Caco-2 (cell line): Measurements from ENCODE around the gene MAPK8IP3. TPM values are rescaled to one million over a fixed set of nuclear protein-coding genes. Genes with fewer than 3 reads are reported as not detected.

Experiments used
- BruUV-seq: library from RNA; stranded (reverse); fragments of 400-500 nt; replicated peaks from 2 replicates; lab custom pipeline; 2021; lab: Mats Ljungman, UMichigan
- CTCF ChIA-PET: fragments of 300-600 bp; sonication (Branson Sonifier 250); formaldehyde crosslinking; loops from one replicate; lab custom pipeline; 2022; ENCODE audit warnings: antibody characterized with exemption; lab: Charles Lee
- POLR2A ChIA-PET: fragments of 300-600 bp; sonication (Branson Sonifier 250); formaldehyde crosslinking; loops from one replicate; lab custom pipeline; 2022; ENCODE audit warnings: antibody characterized with exemption; lab: Charles Lee
- DNase-seq, 2 experiments: peaks; one replicate each; pipeline versions ENCODE4 v3.0.0 to v3.0.0-alpha.2; 2020 to 2022
- H3K27me3 ChIP-seq: replicated peaks from 2 replicates; pipeline ENCODE4 v1.6.0; 2011; ENCODE audit warnings: low read length; ENCODE audit not compliant: control insufficient read depth, insufficient read depth
- H3K36me3 ChIP-seq: 2 replicates; pipeline ENCODE4 v1.5.1; 2011; ENCODE audit warnings: low read length; ENCODE audit not compliant: control insufficient read depth, insufficient read depth
- H3K4me1 ChIP-seq: fragments of 250-450 bp; sonication (Bioruptor Pico); 2 replicates; pipeline ENCODE4 v1.5.1; 2020; ENCODE audit warnings: mild to moderate bottlenecking
- H3K4me3 ChIP-seq: 2 replicates; pipeline ENCODE4 v1.5.1; 2011; ENCODE audit warnings: low read depth, mild to moderate bottlenecking, control low read depth, low read length
- H3K9me3 ChIP-seq: fragments of 250-450 bp; sonication (Bioruptor Pico); 2 replicates; pipeline ENCODE4 v1.5.1; 2020; ENCODE audit warnings: mild to moderate bottlenecking, moderate library complexity
- H3K27ac Mint-ChIP-seq: one replicate; pipeline ENCODE4 v1.8.0; 2022; ENCODE audit warnings: mixed read lengths; ENCODE audit not compliant: unreplicated experiment
- H3K27me3 Mint-ChIP-seq: one replicate; pipeline ENCODE4 v1.8.0; 2022; ENCODE audit warnings: mixed read lengths; ENCODE audit not compliant: insufficient read depth, unreplicated experiment
- H3K36me3 Mint-ChIP-seq: one replicate; pipeline ENCODE4 v1.8.0; 2022; ENCODE audit warnings: mild to moderate bottlenecking, mixed read lengths; ENCODE audit not compliant: insufficient read depth, unreplicated experiment
- H3K4me1 Mint-ChIP-seq: one replicate; pipeline ENCODE4 v1.8.0; 2022; ENCODE audit warnings: low read depth, mixed read lengths; ENCODE audit not compliant: unreplicated experiment
- H3K4me3 Mint-ChIP-seq: one replicate; pipeline ENCODE4 v1.8.0; 2022; ENCODE audit warnings: mild to moderate bottlenecking, moderate library complexity, mixed read lengths; ENCODE audit not compliant: unreplicated experiment
- H3K9me3 Mint-ChIP-seq: one replicate; pipeline ENCODE4 v1.8.0; 2022; ENCODE audit warnings: mixed read lengths; ENCODE audit not compliant: unreplicated experiment
- intact Hi-C: fragments of 100-400 bp; cut with micrococcal nuclease; formaldehyde crosslinking; loops from one replicate; pipeline ENCODE4 v1.10.0; 2022; ENCODE audit not compliant: unreplicated experiment
- total RNA-seq: library from RNA; stranded (reverse); gene quantifications from 2 replicates; pipeline ENCODE4 v1.2.3, GENCODE V29; 2022
- TF ChIP-seq, protein P1 (sequence below), 2 experiments: fragments of 200-600 bp in 1 of 2; IDR thresholded peaks; 1 replicate in 1 of 2; 2 replicates in 1 of 2; pipeline versions ENCODE4 v1.5.1 to v1.8.0; 2011 to 2022; ENCODE audit warnings: antibody characterized with exemption in 1 of 2, control low read depth in 1 of 2, inconsistent platforms in 1 of 2, low read depth in 1 of 2, low read length in 1 of 2, mild to moderate bottlenecking in 1 of 2, moderate library complexity in 1 of 2; ENCODE audit not compliant: insufficient read depth in 1 of 2, severe bottlenecking in 1 of 2, unreplicated experiment in 1 of 2

MAPK8IP3 gene
- total RNA-seq, 1 experiment from 2014 or later: 60.5 TPM

DNA sequence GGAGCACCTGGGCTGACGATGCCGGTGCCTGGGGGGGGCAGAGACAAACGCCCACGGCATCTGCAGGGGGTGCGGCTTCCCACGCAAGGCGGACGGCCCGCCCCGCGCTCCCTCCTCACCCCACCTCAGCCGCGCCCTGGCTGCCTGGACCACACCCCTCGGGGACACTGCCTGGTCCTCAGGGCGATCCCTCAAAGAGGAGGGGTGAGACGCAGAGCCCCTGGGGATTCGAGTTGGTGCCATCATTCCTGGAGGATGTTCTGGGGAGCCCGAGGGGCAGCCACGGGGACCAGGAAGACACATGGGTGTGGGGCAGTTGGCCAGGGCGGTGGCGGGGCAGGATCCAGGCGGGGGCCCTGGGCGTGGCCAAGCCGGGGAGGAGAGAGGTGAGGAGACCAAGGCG lies 83.6 kb downstream of the MAPK8IP3 start:
- ChIA-PET CTCF (no interaction called here), POLR2A (no interaction called here)
- Mint-ChIP-seq H3K36me3 (peaks cover 23% of the 10 kb centered on the region), H3K9me3 (no peaks in the 10 kb centered on the region), H3K4me1 (no peaks in the 10 kb centered on the region), H3K27ac (no peak overlapping the region), H3K4me3 (no peak overlapping the region), H3K27me3 (no peaks in the 10 kb centered on the region)
- no peak for DNase-seq
- intact Hi-C loops: no loop called here
- Histone ChIP-seq H3K27me3 (no peaks in the 10 kb centered on the region), H3K9me3 (no peaks in the 10 kb centered on the region), H3K4me1 (no peaks in the 10 kb centered on the region), H3K36me3 (peaks cover 2% of the 10 kb centered on the region; the same call in 1 of the 2 replicates), H3K4me3 (no peak overlapping the region)
- TF ChIP-seq, protein P1, sequence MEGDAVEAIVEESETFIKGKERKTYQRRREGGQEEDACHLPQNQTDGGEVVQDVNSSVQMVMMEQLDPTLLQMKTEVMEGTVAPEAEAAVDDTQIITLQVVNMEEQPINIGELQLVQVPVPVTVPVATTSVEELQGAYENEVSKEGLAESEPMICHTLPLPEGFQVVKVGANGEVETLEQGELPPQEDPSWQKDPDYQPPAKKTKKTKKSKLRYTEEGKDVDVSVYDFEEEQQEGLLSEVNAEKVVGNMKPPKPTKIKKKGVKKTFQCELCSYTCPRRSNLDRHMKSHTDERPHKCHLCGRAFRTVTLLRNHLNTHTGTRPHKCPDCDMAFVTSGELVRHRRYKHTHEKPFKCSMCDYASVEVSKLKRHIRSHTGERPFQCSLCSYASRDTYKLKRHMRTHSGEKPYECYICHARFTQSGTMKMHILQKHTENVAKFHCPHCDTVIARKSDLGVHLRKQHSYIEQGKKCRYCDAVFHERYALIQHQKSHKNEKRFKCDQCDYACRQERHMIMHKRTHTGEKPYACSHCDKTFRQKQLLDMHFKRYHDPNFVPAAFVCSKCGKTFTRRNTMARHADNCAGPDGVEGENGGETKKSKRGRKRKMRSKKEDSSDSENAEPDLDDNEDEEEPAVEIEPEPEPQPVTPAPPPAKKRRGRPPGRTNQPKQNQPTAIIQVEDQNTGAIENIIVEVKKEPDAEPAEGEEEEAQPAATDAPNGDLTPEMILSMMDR (IDR thresholded peaks at IDR 0.05; ENCODE audit: insufficient read depth in 1 of 2, low read depth in 1 of 2, low read length in 1 of 2, severe bottlenecking in 1 of 2, unreplicated experiment in 1 of 2): no peak
- BruUV-seq: no TSS peak

DNA sequence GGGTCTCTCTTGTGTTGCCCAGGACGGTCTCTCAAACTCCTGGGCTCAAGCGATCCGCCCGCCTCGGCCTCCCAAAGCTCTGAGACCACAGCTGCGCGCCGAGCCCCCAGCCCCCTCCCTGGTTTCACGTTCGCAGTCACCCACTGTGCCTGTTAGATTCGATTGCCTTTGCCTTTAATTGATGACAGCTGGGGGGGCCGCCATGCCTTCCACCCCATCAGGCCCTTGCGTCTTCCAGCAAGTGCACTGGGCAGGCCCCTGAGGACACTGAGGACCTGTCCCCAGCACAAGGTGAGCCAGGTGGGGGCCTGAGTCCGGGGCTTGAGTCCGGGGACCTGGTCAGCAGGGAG lies 84.2 kb downstream of the MAPK8IP3 start:
- no peak overlapping the region for H3K4me3 ChIP-seq
- H3K4me3 Mint-ChIP-seq: no peak overlapping the region
- no peaks in the 10 kb centered on the region for H3K4me1 Mint-ChIP-seq
- H3K9me3 Mint-ChIP-seq: no peaks in the 10 kb centered on the region
- no TSS peak for BruUV-seq
- POLR2A ChIA-PET: no interaction called here
- CTCF ChIA-PET: no interaction called here
- no peaks in the 10 kb centered on the region for H3K9me3 ChIP-seq
- H3K27ac Mint-ChIP-seq: no peak overlapping the region
- no peaks in the 10 kb centered on the region for H3K4me1 ChIP-seq
- H3K36me3 Mint-ChIP-seq: peaks cover 20% of the 10 kb centered on the region
- TF ChIP-seq, protein P1 (IDR thresholded peaks at IDR 0.05; ENCODE audit: insufficient read depth in 1 of 2, low read depth in 1 of 2, low read length in 1 of 2, severe bottlenecking in 1 of 2, unreplicated experiment in 1 of 2): no peak
- no peaks in the 10 kb centered on the region for H3K36me3 ChIP-seq
- intact Hi-C loops: no loop called here
- no peak for DNase-seq
- H3K27me3 Mint-ChIP-seq: no peaks in the 10 kb centered on the region
- H3K27me3 ChIP-seq: no peaks in the 10 kb centered on the region

DNA sequence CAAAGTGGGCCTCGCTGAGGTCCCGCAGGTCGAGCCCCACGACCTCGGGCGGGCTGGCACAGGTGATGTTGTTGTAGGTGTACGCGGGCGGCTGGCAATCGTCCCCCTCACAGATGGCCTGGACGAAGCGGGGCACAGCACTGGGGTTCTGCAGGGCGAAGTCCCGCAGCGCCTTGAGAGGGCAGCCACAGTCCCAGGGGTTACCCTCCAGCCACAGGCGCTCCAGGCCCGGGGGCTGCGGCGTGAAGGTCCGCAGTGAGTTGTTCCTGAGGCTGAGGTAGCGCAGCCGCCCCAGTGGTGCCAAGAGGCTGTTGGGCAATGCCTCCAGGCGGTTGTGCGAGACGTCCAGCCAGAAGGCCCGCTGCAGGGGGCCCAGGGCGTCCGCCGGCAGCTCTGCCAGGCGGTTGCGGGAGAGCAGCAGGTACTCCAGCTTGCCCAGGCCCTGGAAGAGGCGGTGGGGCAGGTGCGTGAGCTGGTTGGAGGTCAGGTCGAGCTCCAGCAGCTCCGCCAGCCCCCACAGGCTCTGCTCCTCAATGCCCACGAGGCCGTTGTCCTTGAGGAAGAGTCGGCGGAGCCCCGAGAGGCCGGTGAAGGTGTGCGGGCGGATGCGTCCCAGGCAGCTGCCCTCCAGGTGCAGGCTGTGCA lies 84.7 kb downstream of the MAPK8IP3 start:
- H3K4me3 Mint-ChIP-seq: no peak overlapping the region
- no peak overlapping the region for H3K4me3 ChIP-seq
- no peak overlapping the region for H3K27ac Mint-ChIP-seq
- ChIA-PET POLR2A (no interaction called here), CTCF (no interaction called here)
- H3K36me3 Mint-ChIP-seq: peaks cover 19% of the 10 kb centered on the region
- H3K36me3 ChIP-seq: no peaks in the 10 kb centered on the region
- H3K9me3 ChIP-seq: no peaks in the 10 kb centered on the region
- intact Hi-C loops: no loop called here
- no TSS peak for BruUV-seq
- H3K9me3 Mint-ChIP-seq: no peaks in the 10 kb centered on the region
- no peak for DNase-seq
- H3K27me3 ChIP-seq: no peaks in the 10 kb centered on the region
- no peaks in the 10 kb centered on the region for H3K4me1 ChIP-seq
- H3K4me1 Mint-ChIP-seq: no peaks in the 10 kb centered on the region
- TF ChIP-seq, protein P1 (IDR thresholded peaks at IDR 0.05; ENCODE audit: insufficient read depth in 1 of 2, low read depth in 1 of 2, low read length in 1 of 2, severe bottlenecking in 1 of 2, unreplicated experiment in 1 of 2): no peak
- no peaks in the 10 kb centered on the region for H3K27me3 Mint-ChIP-seq
